PC-9 (cell line): Measurements from ENCODE around the gene IYD.

Experiments used
- EZH2 ChIP-seq: fragments of 200-600 bp; sonication (generic); IDR thresholded peaks from 2 replicates; pipeline ENCODE4 v1.8.0; 2017; ENCODE audit warnings: antibody characterized with exemption, low read depth
- TF ChIP-seq, protein P1 (sequence below): fragments of 200-600 bp; sonication (generic); conservative IDR thresholded peaks from 2 replicates; pipeline ENCODE4 v1.6.1; 2017; ENCODE audit warnings: mixed run types, antibody characterized with exemption, mild to moderate bottlenecking, moderate library complexity

DNA sequence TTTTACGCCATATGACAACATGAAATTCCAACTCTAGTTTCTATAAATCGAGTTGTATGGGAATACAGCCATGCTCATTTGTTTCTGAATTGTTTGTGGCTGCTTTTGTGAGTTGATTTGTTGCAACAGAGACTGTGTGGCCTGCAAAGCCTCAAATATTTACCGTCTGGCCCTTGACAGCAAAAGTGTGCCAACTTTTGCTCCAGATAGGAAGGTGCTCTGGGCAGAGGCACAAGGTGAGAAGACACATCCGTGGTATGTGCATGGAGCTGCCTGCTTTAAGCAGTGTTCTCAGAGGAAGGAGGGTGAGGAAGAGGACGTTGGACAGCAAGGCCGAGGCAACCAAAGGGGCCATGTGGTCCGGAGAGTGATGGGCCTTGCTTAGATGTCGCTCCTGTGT is 57.4 kb downstream of the IYD start:
- TF ChIP-seq, protein P1, sequence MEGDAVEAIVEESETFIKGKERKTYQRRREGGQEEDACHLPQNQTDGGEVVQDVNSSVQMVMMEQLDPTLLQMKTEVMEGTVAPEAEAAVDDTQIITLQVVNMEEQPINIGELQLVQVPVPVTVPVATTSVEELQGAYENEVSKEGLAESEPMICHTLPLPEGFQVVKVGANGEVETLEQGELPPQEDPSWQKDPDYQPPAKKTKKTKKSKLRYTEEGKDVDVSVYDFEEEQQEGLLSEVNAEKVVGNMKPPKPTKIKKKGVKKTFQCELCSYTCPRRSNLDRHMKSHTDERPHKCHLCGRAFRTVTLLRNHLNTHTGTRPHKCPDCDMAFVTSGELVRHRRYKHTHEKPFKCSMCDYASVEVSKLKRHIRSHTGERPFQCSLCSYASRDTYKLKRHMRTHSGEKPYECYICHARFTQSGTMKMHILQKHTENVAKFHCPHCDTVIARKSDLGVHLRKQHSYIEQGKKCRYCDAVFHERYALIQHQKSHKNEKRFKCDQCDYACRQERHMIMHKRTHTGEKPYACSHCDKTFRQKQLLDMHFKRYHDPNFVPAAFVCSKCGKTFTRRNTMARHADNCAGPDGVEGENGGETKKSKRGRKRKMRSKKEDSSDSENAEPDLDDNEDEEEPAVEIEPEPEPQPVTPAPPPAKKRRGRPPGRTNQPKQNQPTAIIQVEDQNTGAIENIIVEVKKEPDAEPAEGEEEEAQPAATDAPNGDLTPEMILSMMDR = no peak
- no peak for TF ChIP-seq EZH2
